Ishikawa (cell line): ENCODE measurements around the gene ERG28.

Source experiments
- CEBPB ChIP-seq: IDR thresholded peaks from 2 replicates; pipeline ENCODE4 v1.6.1; 2012
- CREB1 ChIP-seq: IDR thresholded peaks from 2 replicates; pipeline ENCODE4 v1.6.1; 2012; ENCODE audit warnings: low read depth
- EGR1 ChIP-seq: IDR thresholded peaks from 2 replicates; pipeline ENCODE4 v1.6.1; 2012
- EP300 ChIP-seq: IDR thresholded peaks from 2 replicates; pipeline ENCODE4 v1.6.1; 2012; ENCODE audit warnings: borderline replicate concordance
- FOXM1 ChIP-seq: IDR thresholded peaks from 2 replicates; pipeline ENCODE4 v1.6.1; 2012; ENCODE audit warnings: low read depth, borderline replicate concordance
- RAD21 ChIP-seq: IDR thresholded peaks from 2 replicates; pipeline ENCODE4 v1.6.1; 2012; ENCODE audit warnings: low read depth
- TAF1 ChIP-seq: IDR thresholded peaks from 2 replicates; pipeline ENCODE4 v1.6.1; 2012; ENCODE audit warnings: low read depth, mild to moderate bottlenecking
- TCF12 ChIP-seq: IDR thresholded peaks from 2 replicates; pipeline ENCODE4 v1.6.1; 2012; ENCODE audit warnings: low read depth
- TEAD4 ChIP-seq: IDR thresholded peaks from 2 replicates; pipeline ENCODE4 v1.6.1; 2012
- ZBTB7A ChIP-seq: IDR thresholded peaks from 2 replicates; pipeline ENCODE4 v1.6.1; 2012; ENCODE audit warnings: low read depth
- TF ChIP-seq, protein P1 (sequence below): IDR thresholded peaks from 2 replicates; pipeline ENCODE4 v1.6.1; 2012; ENCODE audit warnings: low read depth, mild to moderate bottlenecking

DNA sequence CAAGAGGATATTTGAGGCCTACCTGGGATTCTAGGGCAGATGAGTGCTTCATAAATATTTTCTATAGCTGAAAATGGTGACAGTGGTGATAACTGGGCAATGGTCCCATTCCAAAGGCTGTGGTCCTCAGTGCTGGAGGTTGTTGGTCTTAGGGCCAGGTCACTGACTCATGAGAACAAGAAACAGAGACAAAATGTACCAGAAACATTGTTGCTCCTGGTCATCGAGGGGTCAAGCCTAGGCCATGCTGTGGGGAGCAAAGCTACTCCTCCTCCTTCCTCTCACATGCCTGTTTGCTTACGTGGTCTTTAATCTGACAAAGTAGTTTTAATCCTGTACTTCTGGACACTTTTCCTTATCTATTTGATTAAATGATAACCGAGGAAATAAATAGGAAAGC lies 33.8 kb downstream of the ERG28 start:
- TF ChIP-seq TEAD4 (no peak), RAD21 (no peak), EGR1 (no peak), ZBTB7A (no peak), FOXM1 (no peak), CEBPB (no peak), EP300 (no peak), TCF12 (no peak), TAF1 (no peak), CREB1 (no peak)
- TF ChIP-seq, protein P1, sequence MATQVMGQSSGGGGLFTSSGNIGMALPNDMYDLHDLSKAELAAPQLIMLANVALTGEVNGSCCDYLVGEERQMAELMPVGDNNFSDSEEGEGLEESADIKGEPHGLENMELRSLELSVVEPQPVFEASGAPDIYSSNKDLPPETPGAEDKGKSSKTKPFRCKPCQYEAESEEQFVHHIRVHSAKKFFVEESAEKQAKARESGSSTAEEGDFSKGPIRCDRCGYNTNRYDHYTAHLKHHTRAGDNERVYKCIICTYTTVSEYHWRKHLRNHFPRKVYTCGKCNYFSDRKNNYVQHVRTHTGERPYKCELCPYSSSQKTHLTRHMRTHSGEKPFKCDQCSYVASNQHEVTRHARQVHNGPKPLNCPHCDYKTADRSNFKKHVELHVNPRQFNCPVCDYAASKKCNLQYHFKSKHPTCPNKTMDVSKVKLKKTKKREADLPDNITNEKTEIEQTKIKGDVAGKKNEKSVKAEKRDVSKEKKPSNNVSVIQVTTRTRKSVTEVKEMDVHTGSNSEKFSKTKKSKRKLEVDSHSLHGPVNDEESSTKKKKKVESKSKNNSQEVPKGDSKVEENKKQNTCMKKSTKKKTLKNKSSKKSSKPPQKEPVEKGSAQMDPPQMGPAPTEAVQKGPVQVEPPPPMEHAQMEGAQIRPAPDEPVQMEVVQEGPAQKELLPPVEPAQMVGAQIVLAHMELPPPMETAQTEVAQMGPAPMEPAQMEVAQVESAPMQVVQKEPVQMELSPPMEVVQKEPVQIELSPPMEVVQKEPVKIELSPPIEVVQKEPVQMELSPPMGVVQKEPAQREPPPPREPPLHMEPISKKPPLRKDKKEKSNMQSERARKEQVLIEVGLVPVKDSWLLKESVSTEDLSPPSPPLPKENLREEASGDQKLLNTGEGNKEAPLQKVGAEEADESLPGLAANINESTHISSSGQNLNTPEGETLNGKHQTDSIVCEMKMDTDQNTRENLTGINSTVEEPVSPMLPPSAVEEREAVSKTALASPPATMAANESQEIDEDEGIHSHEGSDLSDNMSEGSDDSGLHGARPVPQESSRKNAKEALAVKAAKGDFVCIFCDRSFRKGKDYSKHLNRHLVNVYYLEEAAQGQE: no peak
